Body of pancreas (tissue), 4 donors: ENCODE measurements around the gene GP1BA. TPM values are rescaled to one million over a fixed set of nuclear protein-coding genes. Genes with fewer than 3 reads are reported as not detected.

Source experiments
- ATAC-seq: fragments of 150-250 bp; one replicate; pipeline ENCODE4 v1.9.1; 2016
- DNase-seq, 4 donors: peaks; one replicate each; pipeline ENCODE4 v3.0.0-alpha.2; 2019
- H3K27ac ChIP-seq, 4 donors: fragments of 200-600 bp; sonication (generic); 1 replicate in 3 of 4; 2 replicates in 1 of 4; pipeline versions ENCODE4 v1.5.1 to v1.6.1; 2016 to 2019; ENCODE audit warnings: mild to moderate bottlenecking in 1 of 4, mixed read lengths in 1 of 4, moderate library complexity in 1 of 4
- H3K27me3 ChIP-seq, 2 donors: fragments of 200-600 bp; sonication (generic); one replicate each; pipeline ENCODE4 v1.6.0; 2016; ENCODE audit warnings: mild to moderate bottlenecking in 1 of 2
- H3K36me3 ChIP-seq, 2 donors: fragments of 200-600 bp; sonication (generic); replicated peaks in 1 of 2; 2 replicates each; pipeline ENCODE4 v1.5.1; 2016; ENCODE audit warnings: low read depth in 2 of 2; ENCODE audit not compliant: insufficient read depth in 1 of 2
- H3K4me1 ChIP-seq: fragments of 200-600 bp; sonication (generic); one replicate; pipeline ENCODE4 v1.6.0; 2016
- H3K4me3 ChIP-seq, 2 donors: fragments of 200-600 bp; sonication (generic); 1 replicate in 1 of 2; 2 replicates in 1 of 2; pipeline ENCODE4 v1.5.1; 2016 to 2019
- H3K9me3 ChIP-seq, 3 donors: fragments of 200-600 bp; sonication (generic); 1 replicate in 2 of 3; 2 replicates in 1 of 3; pipeline ENCODE4 v1.5.1; 2016
- POLR2A ChIP-seq, 3 donors: fragments of 450-650 bp; IDR thresholded peaks; one replicate each; pipeline ENCODE4 v1.6.1; 2016; ENCODE audit warnings: antibody characterized with exemption in 3 of 3, mild to moderate bottlenecking in 2 of 3
- WGBS, 2 donors: methylation state at CpG; one replicate each; pipeline ENCODE4 v1.1.5; 2017; 5-methylcytosine and 5-hydroxymethylcytosine counted together
- intact Hi-C: fragments of 100-400 bp; cut with DNase I; formaldehyde crosslinking; loops from one replicate; pipeline ENCODE4 v1.15.1; 2023
- total RNA-seq, 2 donors: library from RNA; depleted of rRNA; stranded (reverse); fragments of >200 nt; gene quantifications; one replicate each; pipeline ENCODE4 v1.1.0, GENCODE V29; 2016
- TF ChIP-seq, protein P1 (sequence below), 7 experiments: fragments of 450-650 bp in 4 of 7; fragments of 200-600 bp in 3 of 7; sonication (generic) in 3 of 7; IDR thresholded peaks; one replicate each; pipeline ENCODE4 v1.5.1; 2016 to 2019; ENCODE audit warnings: antibody characterized with exemption in 7 of 7

Gene GP1BA
- total RNA-seq, 2 donors from 2014 or later = not detected

- peak within 1 kb of the TSS; percentile 89 to 98 (median 94) for H3K27ac ChIP-seq
- peaks cover 23% of the 10 kb centered on the region for H3K4me1 ChIP-seq
- ATAC-seq (peak; percentile 86), DNase-seq (peak; percentile 96 to 97 (median 96))
- intact Hi-C loops = no loop called here
- peaks cover 0 to 4% of the 10 kb centered on the region in 2 donors for H3K36me3 ChIP-seq
- peak within 1 kb of the TSS; percentile 59 to 71 for H3K4me3 ChIP-seq
- no peaks in the 10 kb centered on the region for H3K9me3 ChIP-seq
- WGBS, 2 donors = 1 to 2% methylated on average over 32 to 66 of the region's 66 CpGs
- no peaks in the 10 kb centered on the region for H3K27me3 ChIP-seq
- TF ChIP-seq POLR2A (IDR thresholded peaks at IDR 0.05) = peak; percentile 80 to 93 (median 91)
- TF ChIP-seq, protein P1, sequence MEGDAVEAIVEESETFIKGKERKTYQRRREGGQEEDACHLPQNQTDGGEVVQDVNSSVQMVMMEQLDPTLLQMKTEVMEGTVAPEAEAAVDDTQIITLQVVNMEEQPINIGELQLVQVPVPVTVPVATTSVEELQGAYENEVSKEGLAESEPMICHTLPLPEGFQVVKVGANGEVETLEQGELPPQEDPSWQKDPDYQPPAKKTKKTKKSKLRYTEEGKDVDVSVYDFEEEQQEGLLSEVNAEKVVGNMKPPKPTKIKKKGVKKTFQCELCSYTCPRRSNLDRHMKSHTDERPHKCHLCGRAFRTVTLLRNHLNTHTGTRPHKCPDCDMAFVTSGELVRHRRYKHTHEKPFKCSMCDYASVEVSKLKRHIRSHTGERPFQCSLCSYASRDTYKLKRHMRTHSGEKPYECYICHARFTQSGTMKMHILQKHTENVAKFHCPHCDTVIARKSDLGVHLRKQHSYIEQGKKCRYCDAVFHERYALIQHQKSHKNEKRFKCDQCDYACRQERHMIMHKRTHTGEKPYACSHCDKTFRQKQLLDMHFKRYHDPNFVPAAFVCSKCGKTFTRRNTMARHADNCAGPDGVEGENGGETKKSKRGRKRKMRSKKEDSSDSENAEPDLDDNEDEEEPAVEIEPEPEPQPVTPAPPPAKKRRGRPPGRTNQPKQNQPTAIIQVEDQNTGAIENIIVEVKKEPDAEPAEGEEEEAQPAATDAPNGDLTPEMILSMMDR (IDR thresholded peaks at IDR 0.05) = peak in 1 of 7 experiments; percentile 22
Observed at GRCh38 chr17:4967539-4968485, 35.7 kb downstream of the GP1BA start, which contains the start of gene SPAG7. Gene SPAG7, minus strand, starts transcription at chr17:4967817. Its CDS starts 13 bp downstream, at chr17:4967804.

- 38 to 50% methylated on average over 21 to 23 of the region's 23 CpGs for WGBS, 2 donors
- Histone ChIP-seq H3K27ac (peak overlapping the region; percentile 89 to 98 (median 94)), H3K36me3 (peaks cover 0 to 4% of the 10 kb centered on the region in 2 donors), H3K4me1 (peaks cover 23% of the 10 kb centered on the region), H3K27me3 (no peaks in the 10 kb centered on the region), H3K9me3 (no peaks in the 10 kb centered on the region), H3K4me3 (no peak overlapping the region)
- DNase-seq = no peak
- no peak for TF ChIP-seq POLR2A (IDR thresholded peaks at IDR 0.05)
- TF ChIP-seq, protein P1 (IDR thresholded peaks at IDR 0.05) = no peak
- ATAC-seq = no peak
- intact Hi-C loops = no loop called here
Observed at GRCh38 chr17:4968486-4969046, 36.5 kb downstream of the GP1BA start.

- TF ChIP-seq POLR2A (IDR thresholded peaks at IDR 0.05) = no peak
- TF ChIP-seq, protein P1 (IDR thresholded peaks at IDR 0.05) = no peak
- no peak for ATAC-seq
- intact Hi-C loops = no loop called here
- WGBS, 2 donors = 86 to 89% methylated on average over 15 of the region's 15 CpGs
- Histone ChIP-seq H3K27me3 (no peaks in the 10 kb centered on the region), H3K27ac (peak overlapping the region in 3 of 4 donors; percentile 89 to 95 (median 94)), H3K4me1 (peaks cover 23% of the 10 kb centered on the region), H3K4me3 (no peak overlapping the region), H3K9me3 (no peaks in the 10 kb centered on the region), H3K36me3 (peaks cover 0 to 4% of the 10 kb centered on the region in 2 donors)
- DNase-seq = peak in 1 of 4 donors; percentile 21
Observed at GRCh38 chr17:4969047-4969550, 37.0 kb downstream of the GP1BA start.

DNA sequence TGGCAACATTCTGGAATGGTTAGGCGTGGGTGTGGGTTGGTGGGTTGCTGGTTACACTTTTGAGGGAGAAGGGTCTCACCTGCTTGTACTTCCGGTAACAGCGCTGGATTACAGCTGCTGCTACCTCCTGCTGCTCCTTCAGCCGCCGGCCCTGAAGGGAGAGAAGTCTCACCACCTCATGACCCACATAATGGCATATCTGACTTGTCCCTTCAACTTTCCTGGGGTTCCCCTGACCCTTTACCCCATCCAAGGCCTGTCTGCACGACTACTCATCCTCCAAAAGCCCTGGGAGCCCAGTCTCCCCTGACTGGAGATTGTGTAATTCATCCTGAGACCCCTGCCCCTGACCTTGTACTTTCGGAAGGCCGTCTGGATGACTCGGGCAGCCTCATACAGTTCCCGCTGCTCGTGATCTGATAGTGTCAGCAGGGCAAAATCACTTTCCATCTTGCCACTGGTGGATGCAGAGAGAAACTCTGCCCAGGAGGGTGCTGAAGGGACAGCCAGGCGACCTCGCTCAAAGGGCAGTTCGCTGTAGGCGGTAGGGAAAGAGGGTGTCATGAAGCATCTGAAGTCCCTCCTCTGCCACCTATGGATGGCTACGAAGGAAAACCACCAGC is 37.6 kb downstream of the GP1BA start:
- ATAC-seq (no peak), DNase-seq (no peak)
- TF ChIP-seq POLR2A (IDR thresholded peaks at IDR 0.05) = no peak
- TF ChIP-seq, protein P1 (IDR thresholded peaks at IDR 0.05) = no peak
- peaks cover 0 to 4% of the 10 kb centered on the region in 2 donors for H3K36me3 ChIP-seq
- 75 to 86% methylated on average over 16 of the region's 16 CpGs for WGBS, 2 donors
- H3K27ac ChIP-seq = peak overlapping the region in 2 of 4 donors; percentile 0 to 94
- intact Hi-C loops = no loop called here
- H3K4me3 ChIP-seq = no peak overlapping the region
- H3K27me3 ChIP-seq = no peaks in the 10 kb centered on the region
- peaks cover 23% of the 10 kb centered on the region for H3K4me1 ChIP-seq
- no peaks in the 10 kb centered on the region for H3K9me3 ChIP-seq
